OCI-M1 (cell line): ENCODE data around the gene TOM1L2.
"Not testable (repeated sequence)": the region's sequence is repeated elsewhere in the genome, so short reads cannot be mapped to it uniquely, and the experiment has no call there.

Experiments used
- DNase-seq: peaks from one replicate; lab custom pipeline; 2025; lab: John Stamatoyannopoulos, UW

The TOM1L2 gene

GRCh38 chr17:17924131-17924856 is 47.9 kb downstream of the TOM1L2 start:
- no peak for DNase-seq

DNA sequence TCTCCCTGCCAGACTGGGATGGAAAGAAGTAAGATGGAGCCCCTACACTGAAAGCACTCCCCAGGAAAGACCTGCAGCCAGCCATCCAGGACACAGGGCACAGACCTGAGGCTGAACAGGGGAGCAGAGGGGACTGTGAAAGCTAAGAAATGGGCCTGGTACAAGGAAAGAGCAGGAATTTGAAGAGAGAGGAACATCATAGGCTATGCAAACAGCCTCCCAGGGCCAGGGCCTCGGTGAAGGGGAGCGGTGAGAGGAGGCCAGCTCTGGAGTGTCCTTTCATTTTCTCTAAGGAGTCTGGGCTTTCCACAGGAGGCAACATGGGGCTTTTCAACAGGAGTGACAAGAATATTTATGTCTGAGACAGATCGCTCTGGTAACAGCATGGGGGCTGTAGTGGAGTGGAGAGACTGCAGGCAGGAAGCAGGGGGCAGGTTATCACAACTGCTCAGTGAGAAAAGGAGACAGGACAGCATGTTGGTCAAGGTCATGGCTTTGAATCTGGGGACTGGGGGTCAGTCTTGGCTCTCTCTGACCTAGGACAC is 50.1 kb downstream of the TOM1L2 start:
- no peak for DNase-seq

GRCh38 chr17:17921192-17922069 is 50.8 kb downstream of the TOM1L2 start:
- no peak for DNase-seq

DNA sequence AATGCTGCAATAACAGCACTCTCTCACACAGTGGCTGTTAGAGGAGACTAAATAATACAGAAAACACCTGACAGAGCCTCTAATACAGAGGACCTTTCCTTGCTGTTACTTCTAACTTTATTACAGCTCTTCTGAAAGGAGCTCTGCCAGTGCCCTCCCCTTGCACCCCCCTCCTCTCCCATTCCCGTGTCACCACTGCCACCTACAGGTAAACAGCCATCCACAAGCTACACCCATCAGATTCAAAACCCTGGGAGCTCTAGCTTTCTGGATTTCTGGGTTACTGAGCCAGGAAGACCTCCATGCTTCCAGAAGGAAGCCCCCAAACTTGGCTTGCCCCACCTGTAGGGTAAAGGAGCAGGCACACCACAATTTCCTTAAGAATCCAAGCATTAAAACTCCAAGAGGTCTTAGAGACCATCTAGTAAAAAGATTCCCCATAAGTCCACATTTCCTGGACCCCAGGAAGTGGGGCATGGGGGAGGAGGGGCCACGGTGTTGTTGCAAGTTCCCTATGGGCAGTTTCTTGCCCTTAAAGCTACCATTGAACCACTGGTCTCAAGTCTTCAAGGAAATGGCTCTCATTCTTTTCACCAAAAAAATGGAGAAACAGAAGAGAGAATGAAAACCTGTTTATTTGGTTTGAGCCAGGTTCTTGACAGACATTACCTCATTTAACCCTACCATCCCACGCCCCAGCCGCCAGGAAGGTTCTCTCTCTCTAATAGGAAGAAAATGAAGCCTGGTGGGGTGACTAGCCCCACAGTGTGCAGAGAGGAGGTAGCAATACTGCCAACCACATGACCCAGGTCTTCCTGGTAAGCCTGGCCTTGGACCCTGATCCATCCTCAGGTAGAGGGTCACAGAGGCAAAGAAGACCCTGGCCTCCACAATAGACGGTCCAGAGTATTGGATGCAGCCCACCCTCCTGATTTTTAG is 52.8 kb downstream of the TOM1L2 start:
- peak; percentile 67 for DNase-seq

DNA sequence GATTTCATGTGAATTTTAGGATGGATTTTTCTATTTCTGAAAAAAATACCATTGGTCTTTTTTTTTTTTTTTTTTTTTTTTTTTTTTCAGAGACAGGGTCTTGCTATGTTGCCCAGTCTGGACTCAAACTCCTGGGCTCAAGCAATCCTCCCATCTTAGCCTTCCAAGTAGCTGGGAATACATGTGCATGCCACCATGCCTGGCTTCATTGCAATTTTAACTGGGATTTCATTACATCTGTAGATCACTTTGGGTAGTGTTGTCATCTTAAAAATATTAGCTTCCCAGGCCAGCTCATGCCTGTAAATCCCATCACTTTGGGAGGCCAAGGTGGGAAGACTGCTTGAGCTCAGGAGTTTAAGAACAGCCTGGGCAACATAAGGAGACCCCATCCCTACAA is 54.8 kb downstream of the TOM1L2 start:
- DNase-seq = no peak

DNA sequence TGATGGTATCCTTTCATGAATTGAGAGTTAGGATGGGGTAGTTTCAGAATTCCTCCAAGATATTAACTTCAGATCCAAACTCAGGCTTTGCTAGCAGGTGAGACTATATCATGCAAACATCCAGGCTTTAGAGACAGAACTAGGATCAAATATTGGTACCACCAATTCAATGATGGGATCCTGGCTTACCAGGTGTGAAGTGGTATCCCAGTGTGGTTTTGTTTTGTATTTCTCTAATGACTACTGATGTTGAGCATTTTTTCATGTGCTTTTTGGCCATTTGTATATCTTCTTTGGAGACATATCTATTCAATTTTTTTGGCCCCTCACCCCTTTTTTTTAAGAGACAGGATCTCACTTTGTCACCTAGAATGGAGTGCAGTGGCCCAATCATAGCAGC is 57.0 kb downstream of the TOM1L2 start:
- no peak for DNase-seq

DNA sequence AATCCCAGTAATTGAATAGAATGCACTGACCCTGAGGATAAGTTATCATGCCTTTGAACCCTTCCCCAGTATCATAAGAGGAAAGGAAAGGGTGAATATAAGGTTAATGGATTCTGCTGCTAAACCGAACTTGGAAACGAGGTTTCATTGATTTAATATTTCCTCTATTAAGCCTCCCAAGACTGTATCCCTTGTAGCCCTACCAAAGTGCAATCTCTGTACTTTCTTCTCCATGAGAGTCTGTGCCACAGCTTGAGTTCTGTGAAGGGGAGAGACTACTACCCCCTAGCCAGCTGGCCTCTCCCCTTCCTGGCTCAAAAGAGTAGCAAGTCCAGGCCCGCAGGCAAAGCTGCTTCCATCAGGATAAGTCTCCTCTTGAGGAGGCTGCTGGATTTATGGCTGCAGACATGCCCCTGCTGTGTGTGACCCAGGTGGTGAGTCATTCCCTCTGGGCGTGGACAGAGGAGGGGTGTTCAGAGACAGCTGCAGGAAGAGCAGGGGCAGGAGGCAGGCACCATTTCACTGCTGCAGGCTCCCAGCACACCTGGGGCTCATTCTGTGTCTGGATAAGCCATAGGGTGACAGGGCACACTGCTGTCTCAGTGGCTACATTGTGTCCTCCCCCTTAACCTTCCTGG is 58.4 kb downstream of the TOM1L2 start:
- peak; percentile 50 for DNase-seq

- not testable (repeated sequence) for DNase-seq
These were observed 59.9 kb downstream of the TOM1L2 start for GRCh38 chr17:17912336-17912735.

GRCh38 chr17:17911001-17911613 is 61.1 kb downstream of the TOM1L2 start:
- no peak for DNase-seq

DNA sequence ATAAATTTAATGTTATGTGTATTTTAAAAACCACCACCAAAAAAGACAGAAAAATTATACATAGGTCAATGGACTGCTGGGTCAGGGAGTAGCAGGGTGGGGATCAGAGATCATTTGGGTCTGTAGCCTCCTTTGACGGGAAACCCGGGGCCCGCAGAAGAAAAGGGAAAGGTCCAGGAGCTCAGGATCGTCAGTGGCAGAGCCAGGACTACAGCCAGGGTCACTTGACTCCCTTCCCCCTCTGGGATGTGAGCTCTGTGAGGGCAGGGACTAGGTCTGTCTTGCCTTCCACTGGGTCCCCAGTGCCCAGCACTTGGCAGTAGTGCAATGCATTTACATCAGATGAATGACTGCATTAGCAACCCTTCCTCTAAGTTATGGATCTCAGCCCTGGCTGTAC is 62.1 kb downstream of the TOM1L2 start:
- no peak for DNase-seq

DNA sequence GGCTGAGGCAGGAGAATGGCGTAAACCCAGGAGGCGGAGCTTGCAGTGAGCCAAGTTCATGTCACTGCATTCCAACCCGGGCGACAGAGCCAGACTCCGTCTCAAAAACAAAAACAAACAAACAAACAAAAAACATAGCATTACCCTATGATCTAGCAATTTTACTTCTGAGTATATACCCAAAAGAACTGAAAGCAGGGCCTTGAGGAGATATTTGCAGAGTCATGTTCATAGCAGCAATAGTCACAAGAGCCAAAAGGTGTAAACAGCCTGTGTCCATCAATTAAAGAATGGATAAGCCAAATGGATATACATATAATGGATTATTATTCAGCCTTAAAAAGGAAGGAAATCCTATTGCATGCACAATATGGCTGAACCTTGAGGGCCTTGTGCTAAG is 63.1 kb downstream of the TOM1L2 start:
- no peak for DNase-seq

DNA sequence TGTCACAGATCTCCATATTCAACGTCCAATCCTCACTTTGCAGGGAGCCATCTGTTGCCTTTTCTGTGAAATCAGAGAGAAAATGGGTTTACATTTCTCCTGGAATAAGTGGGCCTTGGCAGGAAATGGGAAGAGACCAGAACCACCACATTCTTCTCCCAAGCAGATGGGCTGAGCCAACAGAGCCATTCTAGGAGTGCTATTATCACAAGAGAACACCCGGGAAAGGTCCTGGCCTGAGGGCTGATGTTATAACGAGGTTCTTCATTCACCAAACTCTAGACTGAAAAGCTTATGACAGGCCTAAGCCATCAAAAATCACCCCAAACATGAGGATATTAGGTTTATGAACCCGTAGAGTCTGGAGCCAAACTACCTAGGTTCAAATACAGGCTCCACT is 64.7 kb downstream of the TOM1L2 start:
- no peak for DNase-seq

DNA sequence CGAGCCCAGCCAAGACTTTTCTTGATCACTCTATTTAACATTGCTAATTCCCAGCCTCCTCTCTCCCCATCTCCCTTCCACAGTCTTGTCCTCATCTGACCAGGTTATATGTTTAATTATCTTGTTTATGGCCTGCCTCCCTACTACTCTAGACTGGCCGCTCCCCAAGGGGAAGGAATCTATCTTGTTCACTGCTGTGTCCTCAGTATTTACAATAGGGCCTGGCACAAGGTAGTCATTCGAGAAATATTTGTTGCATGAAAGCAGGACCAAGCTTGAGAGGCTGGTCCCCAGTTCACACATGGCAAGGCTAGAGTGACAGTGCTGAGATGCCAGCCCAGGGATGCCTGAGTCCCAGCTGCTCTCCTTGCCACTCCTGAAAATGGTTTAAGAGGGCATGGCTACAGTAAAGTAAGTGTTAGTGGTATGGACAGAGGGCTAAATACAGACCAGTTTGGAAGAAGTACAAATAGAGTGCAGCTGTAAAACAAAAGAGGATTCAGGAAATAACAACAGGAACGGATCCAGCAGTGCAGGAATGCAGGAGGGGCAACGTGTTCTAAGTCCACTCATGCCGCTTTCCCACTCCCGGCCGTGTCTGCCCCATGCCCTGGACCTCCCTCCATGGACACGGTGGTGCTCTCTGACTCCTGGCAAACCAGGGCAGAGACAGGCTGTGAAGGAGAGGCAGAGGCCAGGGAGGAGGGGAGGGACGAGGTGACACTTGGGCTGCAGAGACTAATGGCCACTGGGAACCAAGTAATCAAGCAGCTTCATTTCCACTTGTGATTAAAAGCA is 65.6 kb downstream of the TOM1L2 start:
- DNase-seq = no peak

- no peak for DNase-seq
These were observed 67.2 kb downstream of the TOM1L2 start for GRCh38 chr17:17905036-17905320.

DNA sequence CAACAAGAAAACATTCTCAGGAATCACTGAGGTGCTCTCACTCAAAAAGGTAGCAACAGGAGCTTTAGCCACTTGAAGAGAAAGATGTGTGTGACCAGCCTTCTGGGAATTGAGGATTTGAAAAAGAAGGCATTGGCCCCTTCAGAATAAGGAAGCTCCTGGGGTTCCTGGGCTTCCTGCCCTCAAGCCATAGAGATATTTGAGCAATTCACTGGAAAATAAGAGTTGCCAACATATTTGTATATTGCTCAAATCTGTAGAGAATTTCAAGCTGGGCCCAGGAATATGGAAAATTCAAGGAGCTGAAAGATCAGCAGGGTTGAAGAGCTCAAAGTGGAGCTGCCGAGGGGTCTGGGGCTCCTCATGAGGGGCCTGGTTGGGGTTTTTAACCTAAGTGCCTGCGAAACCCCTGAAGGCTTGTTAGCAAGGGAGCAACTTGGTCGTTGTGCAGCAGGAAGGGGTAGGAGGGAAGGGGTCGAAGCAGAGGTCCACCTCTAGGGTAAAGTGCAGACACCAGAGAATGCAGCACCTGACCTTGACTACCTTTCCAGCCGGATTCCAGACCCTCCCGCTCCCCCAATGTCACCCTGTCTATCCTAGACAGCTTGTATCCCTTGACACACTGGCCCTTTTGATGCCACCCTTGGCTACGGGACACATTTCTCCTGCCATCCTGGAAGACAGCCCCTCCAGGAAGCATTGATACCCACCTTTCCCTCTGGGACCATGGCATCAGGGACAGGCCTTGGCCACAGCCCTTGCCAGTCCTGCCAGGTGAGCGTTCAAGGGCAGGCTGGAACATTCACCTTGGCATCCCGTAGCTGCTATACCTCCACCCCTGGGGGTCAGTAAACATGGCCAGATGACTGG is 67.8 kb downstream of the TOM1L2 start:
- DNase-seq = no peak

DNA sequence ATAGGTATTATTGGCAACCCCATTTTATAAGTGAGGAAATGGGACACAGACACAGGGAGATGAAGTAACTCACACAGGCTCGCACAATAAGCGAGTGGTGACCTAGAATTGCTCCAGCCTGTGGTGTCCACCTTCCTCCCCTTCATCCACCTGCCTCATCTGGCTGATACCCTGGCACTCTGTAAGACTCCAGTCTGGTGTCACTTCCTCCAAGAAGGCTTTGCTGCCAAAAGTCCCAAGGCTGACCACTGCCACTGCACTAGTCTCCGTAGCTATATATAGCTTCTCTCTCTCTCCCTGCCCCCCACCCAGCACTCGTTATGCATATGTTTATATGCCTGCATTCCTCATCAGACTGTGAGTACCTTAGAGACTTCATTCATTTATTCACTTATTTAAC is 69.3 kb downstream of the TOM1L2 start:
- no peak for DNase-seq

- no peak for DNase-seq
These were observed 69.8 kb downstream of the TOM1L2 start for GRCh38 chr17:17902376-17902775.

- peak; percentile 54 for DNase-seq
These were observed 71.3 kb downstream of the TOM1L2 start for GRCh38 chr17:17900615-17901520.
